HepG2 (cell line): Measurements from ENCODE around the gene NCOA3. TPM values are rescaled to one million over a fixed set of nuclear protein-coding genes. Genes with fewer than 3 reads are reported as not detected.
A peak's percentile ranks its signal among the peaks of the same experiment; 100 is the strongest.

ENCODE experiments used
- FOSL1 ChIP-seq: sonication (generic); formaldehyde crosslinking; IDR thresholded peaks from 2 replicates; pipeline ENCODE4 v1.9.0; 2021; ENCODE audit warnings: missing genetic modification reagents, borderline replicate concordance
- HOXA7 ChIP-seq: sonication (generic); formaldehyde crosslinking; IDR thresholded peaks from 2 replicates; pipeline ENCODE4 v1.8.1; 2022; ENCODE audit warnings: mild to moderate bottlenecking, missing genetic modification reagents, moderate library complexity
- MBD4 ChIP-seq: IDR thresholded peaks from 2 replicates; pipeline ENCODE4 v1.6.1; 2012; ENCODE audit warnings: low read length, inconsistent platforms, borderline replicate concordance
- TEF ChIP-seq: sonication (generic); formaldehyde crosslinking; IDR thresholded peaks from 2 replicates; pipeline ENCODE4 v1.5.0; 2020; ENCODE audit warnings: missing genetic modification reagents
- XBP1 ChIP-seq: sonication (generic); formaldehyde crosslinking; IDR thresholded peaks from 2 replicates; pipeline ENCODE4 v1.5.0; 2020; ENCODE audit warnings: missing genetic modification reagents
- ZNF333 ChIP-seq: sonication (generic); formaldehyde crosslinking; IDR thresholded peaks from 2 replicates; pipeline ENCODE4 v1.4.0; 2020; ENCODE audit warnings: mild to moderate bottlenecking, missing genetic modification reagents, borderline replicate concordance
- ZNF407 ChIP-seq: sonication (generic); formaldehyde crosslinking; IDR thresholded peaks from one replicate; pipeline ENCODE4 v1.5.1; 2020; ENCODE audit warnings: mild to moderate bottlenecking, missing genetic modification reagents; ENCODE audit errors: not compliant biosample characterization
- ZNF446 ChIP-seq: sonication (generic); formaldehyde crosslinking; IDR thresholded peaks from 2 replicates; pipeline ENCODE4 v1.5.0; 2020; ENCODE audit warnings: mild to moderate bottlenecking, missing genetic modification reagents
- ZNF605 ChIP-seq: sonication (generic); formaldehyde crosslinking; IDR thresholded peaks from 2 replicates; pipeline ENCODE4 v1.8.0; 2022; ENCODE audit warnings: mild to moderate bottlenecking, missing genetic modification reagents
- ZNF720 ChIP-seq: sonication (generic); formaldehyde crosslinking; IDR thresholded peaks from 2 replicates; pipeline ENCODE4 v1.4.0; 2020; ENCODE audit warnings: missing genetic modification reagents
- polyA plus RNA-seq, 8 experiments: library from polyadenylated mRNA; depleted of rRNA in 3 of 8; stranded (reverse) in 7 of 8; unstranded in 1 of 8; fragments of >200 nt; fragmentation: Illumina TruSeq in 4 of 8; extraction: Trizol in 4 of 8; gene quantifications; 2 replicates each; pipeline versions ENCODE4 v1.2.1 to v1.2.3, GENCODE V29; 2011 to 2016; ENCODE audit warnings: low read depth in 4 of 8, missing spikeins in 1 of 8, mixed read lengths in 1 of 8; ENCODE audit not compliant: insufficient read depth in 1 of 8
- total RNA-seq, 5 experiments: library from RNA; depleted of rRNA; stranded (reverse); fragments of >200 nt; fragmentation: Illumina TruSeq; extraction: Trizol; gene quantifications; 2 replicates each; pipeline ENCODE4 v1.2.3, GENCODE V29; 2016; ENCODE audit warnings: low read depth in 1 of 5
- TF ChIP-seq, protein P1 (sequence below): sonication (generic); formaldehyde crosslinking; IDR thresholded peaks from 2 replicates; pipeline ENCODE4 v1.4.0; 2020; ENCODE audit warnings: missing genetic modification reagents
- TF ChIP-seq, protein P2 (sequence below): IDR thresholded peaks from 2 replicates; pipeline ENCODE4 v1.6.1; 2018; ENCODE audit warnings: missing genetic modification reagents
- TF ChIP-seq, protein P3 (sequence below): sonication (generic); formaldehyde crosslinking; IDR thresholded peaks from 2 replicates; pipeline ENCODE4 v1.4.0; 2020; ENCODE audit warnings: missing genetic modification reagents, borderline replicate concordance

Gene NCOA3
- total and polyA plus RNA-seq, 2 of the 13 experiments (the other 11 are each of a cell fraction or from before 2014, with no cell fraction given), result 35.0 to 56.8 TPM

DNA sequence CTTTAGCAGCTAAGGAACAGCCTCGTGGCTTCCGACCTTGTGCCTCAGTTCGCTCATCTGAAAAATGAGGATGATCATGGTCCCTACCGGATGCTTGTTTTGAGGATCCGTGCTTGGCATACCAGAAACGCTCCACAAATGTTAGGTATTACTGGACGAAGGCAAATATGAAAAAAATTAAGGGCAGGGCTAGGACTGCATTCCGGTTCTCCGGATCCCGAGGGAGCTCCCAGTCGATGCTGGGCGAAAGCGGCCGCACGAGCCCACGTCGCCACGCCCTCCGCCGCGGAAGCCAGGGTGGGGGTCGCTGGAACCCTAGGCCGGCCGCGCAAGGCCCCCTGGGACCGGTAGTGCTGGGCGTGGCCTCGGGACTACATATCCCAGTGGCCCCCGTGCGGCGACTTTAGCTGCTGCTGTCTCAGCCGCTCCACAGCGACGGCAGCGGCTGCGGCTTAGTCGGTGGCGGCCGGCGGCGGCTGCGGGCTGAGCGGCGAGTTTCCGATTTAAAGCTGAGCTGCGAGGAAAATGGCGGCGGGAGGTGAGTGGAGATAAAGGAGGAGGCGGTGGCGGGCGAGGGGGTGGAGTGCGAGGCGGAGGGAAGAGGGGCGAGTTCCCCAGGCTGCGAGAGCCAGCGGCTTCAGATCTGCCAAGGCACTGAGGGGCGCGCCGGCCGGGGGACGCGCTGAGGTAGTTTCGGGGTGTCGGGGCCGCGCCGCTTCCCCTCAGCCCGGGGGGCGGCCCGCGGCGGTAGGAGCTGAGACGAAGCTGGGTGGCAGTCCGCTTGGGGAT is at the start of gene NCOA3 (continued):
- TF ChIP-seq ZNF605 (peak; percentile 90), XBP1 (peak; percentile 86), HOXA7 (CRISPR knock-in tag) (no peak), ZNF333 (CRISPR knock-in tag) (peak; percentile 99), MBD4 (no peak), TEF (peak; percentile 83; the same call in 1 of the 2 replicates), ZNF720 (CRISPR knock-in tag) (no peak), ZNF407 (CRISPR knock-in tag) (peak; percentile 95), ZNF446 (CRISPR knock-in tag) (0 out of 2 replicates have a peak, but pooled peaks have one; percentile 81), FOSL1 (CRISPR knock-in tag) (peak; percentile 48; the same call in 1 of the 2 replicates)
- TF ChIP-seq, protein P1, sequence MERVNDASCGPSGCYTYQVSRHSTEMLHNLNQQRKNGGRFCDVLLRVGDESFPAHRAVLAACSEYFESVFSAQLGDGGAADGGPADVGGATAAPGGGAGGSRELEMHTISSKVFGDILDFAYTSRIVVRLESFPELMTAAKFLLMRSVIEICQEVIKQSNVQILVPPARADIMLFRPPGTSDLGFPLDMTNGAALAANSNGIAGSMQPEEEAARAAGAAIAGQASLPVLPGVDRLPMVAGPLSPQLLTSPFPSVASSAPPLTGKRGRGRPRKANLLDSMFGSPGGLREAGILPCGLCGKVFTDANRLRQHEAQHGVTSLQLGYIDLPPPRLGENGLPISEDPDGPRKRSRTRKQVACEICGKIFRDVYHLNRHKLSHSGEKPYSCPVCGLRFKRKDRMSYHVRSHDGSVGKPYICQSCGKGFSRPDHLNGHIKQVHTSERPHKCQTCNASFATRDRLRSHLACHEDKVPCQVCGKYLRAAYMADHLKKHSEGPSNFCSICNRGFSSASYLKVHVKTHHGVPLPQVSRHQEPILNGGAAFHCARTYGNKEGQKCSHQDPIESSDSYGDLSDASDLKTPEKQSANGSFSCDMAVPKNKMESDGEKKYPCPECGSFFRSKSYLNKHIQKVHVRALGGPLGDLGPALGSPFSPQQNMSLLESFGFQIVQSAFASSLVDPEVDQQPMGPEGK (CRISPR knock-in tag), result peak; percentile 87
- TF ChIP-seq, protein P2, sequence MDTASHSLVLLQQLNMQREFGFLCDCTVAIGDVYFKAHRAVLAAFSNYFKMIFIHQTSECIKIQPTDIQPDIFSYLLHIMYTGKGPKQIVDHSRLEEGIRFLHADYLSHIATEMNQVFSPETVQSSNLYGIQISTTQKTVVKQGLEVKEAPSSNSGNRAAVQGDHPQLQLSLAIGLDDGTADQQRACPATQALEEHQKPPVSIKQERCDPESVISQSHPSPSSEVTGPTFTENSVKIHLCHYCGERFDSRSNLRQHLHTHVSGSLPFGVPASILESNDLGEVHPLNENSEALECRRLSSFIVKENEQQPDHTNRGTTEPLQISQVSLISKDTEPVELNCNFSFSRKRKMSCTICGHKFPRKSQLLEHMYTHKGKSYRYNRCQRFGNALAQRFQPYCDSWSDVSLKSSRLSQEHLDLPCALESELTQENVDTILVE (CRISPR knock-in tag), result peak; percentile 98
- TF ChIP-seq, protein P3, sequence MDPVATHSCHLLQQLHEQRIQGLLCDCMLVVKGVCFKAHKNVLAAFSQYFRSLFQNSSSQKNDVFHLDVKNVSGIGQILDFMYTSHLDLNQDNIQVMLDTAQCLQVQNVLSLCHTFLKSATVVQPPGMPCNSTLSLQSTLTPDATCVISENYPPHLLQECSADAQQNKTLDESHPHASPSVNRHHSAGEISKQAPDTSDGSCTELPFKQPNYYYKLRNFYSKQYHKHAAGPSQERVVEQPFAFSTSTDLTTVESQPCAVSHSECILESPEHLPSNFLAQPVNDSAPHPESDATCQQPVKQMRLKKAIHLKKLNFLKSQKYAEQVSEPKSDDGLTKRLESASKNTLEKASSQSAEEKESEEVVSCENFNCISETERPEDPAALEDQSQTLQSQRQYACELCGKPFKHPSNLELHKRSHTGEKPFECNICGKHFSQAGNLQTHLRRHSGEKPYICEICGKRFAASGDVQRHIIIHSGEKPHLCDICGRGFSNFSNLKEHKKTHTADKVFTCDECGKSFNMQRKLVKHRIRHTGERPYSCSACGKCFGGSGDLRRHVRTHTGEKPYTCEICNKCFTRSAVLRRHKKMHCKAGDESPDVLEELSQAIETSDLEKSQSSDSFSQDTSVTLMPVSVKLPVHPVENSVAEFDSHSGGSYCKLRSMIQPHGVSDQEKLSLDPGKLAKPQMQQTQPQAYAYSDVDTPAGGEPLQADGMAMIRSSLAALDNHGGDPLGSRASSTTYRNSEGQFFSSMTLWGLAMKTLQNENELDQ (CRISPR knock-in tag), result 0 out of 2 replicates have a peak, but pooled peaks have one; percentile 23
